Aorta (tissue), 5 donors: Measurements from ENCODE around the gene AP1G2. TPM values are rescaled to one million over a fixed set of nuclear protein-coding genes. Genes with fewer than 3 reads are reported as not detected.

Experiments used
- ATAC-seq: fragments of 200-7000 bp; cut with Tn5 transposase; one replicate; pipeline ENCODE4 v1.9.1; 2022; ENCODE audit warnings: moderate library complexity; ENCODE audit not compliant: low FRiP score
- DNase-seq, 2 donors: peaks; one replicate each; pipeline ENCODE4 v3.0.0-alpha.2; 2020
- H3K27ac ChIP-seq, 2 donors: one replicate each; pipeline ENCODE4 v1.5.1; 2013; ENCODE audit warnings: low read length in 2 of 2, mild to moderate bottlenecking in 2 of 2, moderate library complexity in 2 of 2, control low read depth in 1 of 2, inconsistent platforms in 1 of 2, low read depth in 1 of 2
- H3K27me3 ChIP-seq, 2 donors: one replicate each; pipeline ENCODE4 v1.6.1; 2013; ENCODE audit warnings: control low read depth in 1 of 2, low read length in 1 of 2, mild to moderate bottlenecking in 1 of 2, moderate library complexity in 1 of 2; ENCODE audit not compliant: insufficient read depth in 2 of 2, control insufficient read depth in 1 of 2
- H3K36me3 ChIP-seq, 2 donors: one replicate each; pipeline ENCODE4 v1.6.1; 2013; ENCODE audit warnings: control low read depth in 1 of 2, low read length in 1 of 2, mild to moderate bottlenecking in 1 of 2; ENCODE audit not compliant: insufficient read depth in 2 of 2, control insufficient read depth in 1 of 2
- H3K4me1 ChIP-seq, 2 donors: one replicate each; pipeline ENCODE4 v1.6.1; 2013; ENCODE audit warnings: low read length in 2 of 2, control low read depth in 1 of 2, mild to moderate bottlenecking in 1 of 2, moderate library complexity in 1 of 2; ENCODE audit not compliant: insufficient read depth in 2 of 2, control insufficient read depth in 1 of 2
- H3K4me3 ChIP-seq, 2 donors: one replicate each; pipeline ENCODE4 v1.5.1; 2013; ENCODE audit warnings: low read length in 2 of 2, control low read depth in 1 of 2, mild to moderate bottlenecking in 1 of 2
- H3K9me3 ChIP-seq: one replicate; pipeline ENCODE4 v1.6.1; 2013; ENCODE audit warnings: mild to moderate bottlenecking, low read length; ENCODE audit not compliant: control insufficient read depth
- WGBS, 2 donors: extraction: QIAGEN DNeasy Blood & Tissue Kit; methylation state at CpG; one replicate each; pipeline ENCODE4 v1.1.7; 2013; 5-methylcytosine and 5-hydroxymethylcytosine counted together
- intact Hi-C, 2 donors: fragments of 100-400 bp; cut with DNase I; formaldehyde crosslinking; loops; one replicate each; pipeline versions ENCODE4 v1.14.2 to v1.15.0; 2022
- polyA plus RNA-seq, 2 donors: library from polyadenylated mRNA; stranded (reverse); fragments of 200-250 nt; gene quantifications; one replicate each; pipeline ENCODE4 v1.2.3, GENCODE V29; 2013
- total RNA-seq, 2 donors: library from RNA; stranded (reverse); fragmentation: NEBNext Ultra II Directional; extraction: Animal tissue kit (Norgen Biotek cat#: 25700); gene quantifications; one replicate each; pipeline ENCODE4 v1.2.1, GENCODE V29; 2021
- donor health status: healthy with polysubstance abuse.
- donor health status: Bipolar disorder and iron deficiency.
- donor health status: DM: no; HTN: no; CAD: no.
- donor health status: DM: no; HTN: no; CAD: no.
- donor health status: DM: yes; HTN: yes; CAD: no.

Gene AP1G2
- total and polyA plus RNA-seq, 4 donors, result 17.5 to 78.6 (median 56.3) TPM

DNA sequence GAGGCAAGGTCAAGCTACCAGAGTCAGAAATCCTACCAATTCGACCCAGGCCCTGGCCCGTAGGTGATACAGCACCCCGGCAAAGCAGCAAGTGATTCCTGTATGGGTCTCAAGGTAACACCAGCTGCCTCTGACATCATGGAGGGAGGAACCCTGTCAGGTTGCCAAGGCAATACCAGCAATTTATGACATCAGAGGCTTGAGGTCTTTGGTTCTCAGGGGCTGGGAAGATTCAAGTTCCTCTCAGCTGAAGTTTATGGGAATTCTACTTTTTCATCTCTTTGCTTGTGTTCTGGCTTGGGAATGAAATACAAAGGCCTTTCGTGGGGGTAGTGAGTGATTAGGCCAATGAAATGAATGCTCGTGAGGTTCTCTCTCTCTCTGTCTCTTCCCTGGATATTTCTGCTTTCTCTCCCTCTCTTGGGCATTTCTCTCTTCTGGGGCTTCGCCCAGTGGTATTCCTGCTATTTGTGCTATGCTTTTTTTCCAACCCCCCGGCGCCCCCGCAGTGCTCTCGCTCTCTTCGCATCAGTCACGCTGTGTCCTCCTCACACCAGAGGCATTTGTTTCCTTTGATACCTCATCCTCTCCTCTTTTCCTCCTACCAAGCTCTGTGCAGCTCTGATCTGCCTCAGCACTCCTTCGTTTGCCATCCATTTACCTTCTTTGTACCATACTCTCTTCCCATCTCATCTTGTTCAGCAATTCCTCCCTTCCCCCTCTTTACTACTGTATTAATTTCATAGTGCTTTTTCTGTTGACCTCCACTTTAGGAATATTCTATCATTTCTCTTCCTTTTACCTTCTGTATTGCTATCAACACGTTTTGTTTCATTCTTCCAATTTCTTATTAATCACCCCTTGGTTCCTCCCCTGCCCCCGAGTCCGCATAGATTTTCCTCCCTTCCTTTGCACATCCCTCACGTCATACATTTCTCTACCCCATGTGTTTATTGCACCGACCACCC lies 19.0 kb downstream of the AP1G2 start:
- WGBS, 2 donors, result 59% methylated on average over 18 of the region's 18 CpGs
- no peak for DNase-seq
- no peak for ATAC-seq
- H3K36me3 ChIP-seq, result no peaks in the 10 kb centered on the region
- no peaks in the 10 kb centered on the region for H3K27me3 ChIP-seq
- no peaks in the 10 kb centered on the region for H3K4me1 ChIP-seq
- no peak overlapping the region for H3K4me3 ChIP-seq
- H3K9me3 ChIP-seq, result no peaks in the 10 kb centered on the region
- no peak overlapping the region for H3K27ac ChIP-seq
- intact Hi-C loops, result loop anchor here in 1 of 2 donors (5.0 kb wide), 1 partner anchor 66 kb away; no protein-coding TSS in a partner anchor

DNA sequence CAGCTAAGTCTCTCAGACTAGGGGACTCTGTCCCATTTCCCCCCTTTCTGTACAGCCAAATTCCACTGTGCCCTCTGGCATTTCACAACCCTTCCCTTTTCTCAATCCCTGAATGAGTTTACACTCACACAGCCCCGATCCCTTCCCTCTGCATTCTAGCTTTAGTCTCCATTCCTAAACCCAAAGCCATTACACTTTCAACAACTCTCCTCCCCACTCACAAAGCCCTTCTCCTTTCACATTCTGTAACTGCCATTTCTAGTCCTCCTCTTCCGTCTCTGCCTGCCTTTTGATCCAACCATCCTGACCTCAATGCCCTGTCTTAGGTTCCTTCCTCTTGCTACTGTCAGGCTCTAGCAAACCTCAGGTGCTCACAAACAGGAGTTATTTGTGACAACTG lies 19.7 kb downstream of the AP1G2 start:
- WGBS, 2 donors, result 73 to 74% methylated on average over 2 of the region's 2 CpGs
- Histone ChIP-seq H3K27me3 (no peaks in the 10 kb centered on the region), H3K36me3 (no peaks in the 10 kb centered on the region), H3K9me3 (no peaks in the 10 kb centered on the region), H3K4me3 (no peak overlapping the region), H3K4me1 (no peaks in the 10 kb centered on the region), H3K27ac (no peak overlapping the region)
- intact Hi-C loops, result loop anchor here in 1 of 2 donors (5.0 kb wide), 1 partner anchor 66 kb away; no protein-coding TSS in a partner anchor
- no peak for ATAC-seq
- DNase-seq, result no peak

DNA sequence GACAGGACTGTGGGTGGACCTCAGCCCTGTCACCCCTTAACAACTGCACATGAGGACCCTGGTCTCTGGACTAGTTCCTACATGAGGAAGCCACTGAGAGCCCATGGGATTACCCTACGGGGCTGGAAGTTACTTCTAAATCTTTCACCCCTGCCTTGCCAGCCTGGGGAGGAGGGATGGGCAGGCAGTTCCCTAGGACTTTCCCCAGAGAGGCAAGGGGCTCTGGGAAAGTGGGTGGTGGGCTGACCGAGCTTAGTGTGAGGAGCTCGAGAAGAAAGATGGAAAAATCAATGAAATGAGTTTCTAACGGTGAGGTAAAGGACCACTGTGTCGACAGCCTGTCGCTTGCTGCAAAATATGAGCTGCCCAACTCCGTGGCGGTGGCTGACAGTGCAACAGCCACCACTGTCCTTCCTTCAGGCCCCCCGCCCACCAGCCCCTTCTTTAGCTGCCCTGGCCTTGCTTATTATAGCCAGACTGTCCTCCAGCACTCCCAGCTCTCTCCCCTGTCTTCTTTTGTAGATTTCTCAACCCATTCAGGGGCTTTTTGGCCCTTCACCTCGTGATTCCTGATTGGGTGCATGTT lies 21.0 kb downstream of the AP1G2 start:
- H3K4me1 ChIP-seq, result no peaks in the 10 kb centered on the region
- ATAC-seq, result no peak
- H3K9me3 ChIP-seq, result no peaks in the 10 kb centered on the region
- intact Hi-C loops, result loop anchor here in 1 of 2 donors (5.0 kb wide), 1 partner anchor 64 kb away; no protein-coding TSS in a partner anchor
- H3K27ac ChIP-seq, result no peak overlapping the region
- H3K36me3 ChIP-seq, result no peaks in the 10 kb centered on the region
- no peaks in the 10 kb centered on the region for H3K27me3 ChIP-seq
- no peak for DNase-seq
- 64 to 66% methylated on average over 10 of the region's 10 CpGs for WGBS, 2 donors
- no peak overlapping the region for H3K4me3 ChIP-seq

DNA sequence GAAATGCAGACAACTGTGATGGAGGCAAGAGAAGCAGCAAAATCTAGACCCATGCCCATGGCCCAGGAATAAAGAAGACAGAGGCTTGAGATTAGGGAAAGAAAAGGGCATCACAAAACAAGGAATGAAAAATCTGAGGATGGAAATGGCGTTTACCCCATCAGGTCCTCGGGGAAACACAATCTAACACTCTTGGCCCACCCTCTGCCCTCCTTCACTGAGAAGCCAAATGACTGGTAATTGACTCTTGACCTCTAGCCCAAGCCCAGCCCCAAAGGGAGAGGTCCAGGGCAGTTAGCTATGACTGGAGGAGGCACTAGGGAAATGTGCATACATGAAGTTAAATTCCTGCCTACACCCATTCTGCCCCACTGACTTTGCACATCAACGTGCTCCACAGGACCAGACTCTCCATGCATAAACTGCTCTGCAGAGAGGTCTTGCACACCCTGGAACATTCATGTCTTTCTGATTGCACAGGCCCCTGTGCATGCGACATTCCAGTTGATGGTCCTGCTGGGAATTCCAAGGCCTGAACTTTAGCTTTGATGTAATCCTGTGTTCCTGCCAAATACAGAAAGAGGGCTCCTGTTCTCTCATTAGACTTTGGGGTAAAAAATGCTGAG lies 21.7 kb downstream of the AP1G2 start:
- Histone ChIP-seq H3K9me3 (no peaks in the 10 kb centered on the region), H3K4me1 (no peaks in the 10 kb centered on the region), H3K36me3 (no peaks in the 10 kb centered on the region), H3K27me3 (no peaks in the 10 kb centered on the region), H3K27ac (no peak overlapping the region), H3K4me3 (no peak overlapping the region)
- ATAC-seq, result no peak
- intact Hi-C loops, result loop anchor here in 1 of 2 donors (5.0 kb wide), 1 partner anchor 64 kb away; no protein-coding TSS in a partner anchor
- DNase-seq, result no peak
- WGBS, 2 donors, result 70 to 72% methylated on average over 4 of the region's 4 CpGs

DNA sequence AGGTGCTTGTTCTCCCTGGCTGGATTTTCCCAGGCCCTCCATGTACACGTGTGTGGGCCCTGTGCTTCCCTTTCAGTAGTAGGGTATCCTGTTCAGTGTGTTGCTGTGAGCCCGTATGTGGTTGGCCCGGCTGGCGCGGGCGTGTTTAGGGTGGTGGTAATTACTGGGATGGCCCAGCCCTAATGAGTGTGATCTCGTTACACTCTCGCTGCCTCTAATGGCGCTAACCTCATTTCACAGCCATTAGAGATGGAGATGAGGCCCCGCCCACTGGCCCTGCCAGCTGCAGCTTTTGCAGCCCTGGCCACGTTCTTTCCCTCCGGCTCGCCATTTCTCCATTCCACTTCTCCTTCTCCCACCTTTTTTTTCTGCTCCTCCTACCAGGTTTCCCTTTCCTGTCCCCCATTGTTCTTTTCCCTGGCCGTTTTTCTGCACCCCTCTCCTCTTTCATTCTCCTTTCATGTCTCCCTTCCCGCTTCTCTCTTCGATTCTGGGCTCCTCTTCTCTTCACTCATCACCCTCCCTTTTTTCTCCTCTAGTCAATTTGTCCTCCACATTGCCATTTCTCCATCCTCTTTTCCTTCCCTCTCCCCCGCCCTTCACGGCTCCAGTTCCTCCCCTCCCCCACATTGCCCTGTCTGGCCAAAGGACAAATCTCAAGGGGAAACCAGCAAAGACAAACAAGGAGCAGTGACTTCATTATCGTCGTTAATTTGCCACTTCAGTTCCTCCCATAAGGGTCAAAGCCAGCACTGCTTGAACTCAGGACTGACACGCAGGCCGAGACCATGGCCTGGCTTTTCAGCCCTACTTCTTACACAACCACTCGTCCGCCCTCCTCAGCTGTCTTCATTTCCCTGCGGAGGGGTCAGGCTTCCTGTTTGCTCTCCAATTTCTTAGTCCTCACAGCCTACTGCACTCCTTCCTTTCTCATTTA lies 22.8 kb downstream of the AP1G2 start:
- DNase-seq, result peak in 1 of 2 donors; percentile 70
- Histone ChIP-seq H3K9me3 (no peaks in the 10 kb centered on the region), H3K27me3 (no peaks in the 10 kb centered on the region), H3K36me3 (no peaks in the 10 kb centered on the region), H3K4me1 (no peaks in the 10 kb centered on the region), H3K4me3 (no peak overlapping the region), H3K27ac (no peak overlapping the region)
- intact Hi-C loops, result loop anchor here in 1 of 2 donors (5.0 kb wide), 1 partner anchor 62 kb away; no protein-coding TSS in a partner anchor
- peak; percentile 78 for ATAC-seq
- WGBS, 2 donors, result 45% methylated on average over 25 of the region's 25 CpGs

DNA sequence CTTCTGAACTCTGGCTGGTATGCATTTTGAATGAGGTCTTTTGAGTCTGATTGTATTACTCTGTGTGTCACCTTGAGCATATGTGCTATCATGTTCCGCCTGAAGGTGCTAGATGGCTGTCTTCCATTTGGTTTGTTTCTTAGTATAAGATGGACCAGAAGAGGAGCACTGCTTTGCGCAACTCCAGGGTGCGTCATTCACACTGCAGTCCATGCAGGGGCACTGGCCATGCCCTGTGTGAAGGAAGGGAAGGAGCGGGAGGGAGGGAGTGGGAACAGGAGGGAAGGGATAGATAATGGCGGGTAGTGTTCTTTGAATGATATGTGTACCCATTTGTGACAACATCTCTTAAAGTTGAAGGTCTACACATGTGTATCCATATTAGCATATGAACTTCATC lies 24.2 kb downstream of the AP1G2 start:
- ATAC-seq (no peak), DNase-seq (no peak)
- H3K27me3 ChIP-seq, result no peaks in the 10 kb centered on the region
- intact Hi-C loops, result no loop called here
- H3K27ac ChIP-seq, result no peak overlapping the region
- no peaks in the 10 kb centered on the region for H3K4me1 ChIP-seq
- 96 to 97% methylated on average over 5 of the region's 5 CpGs for whole genome bisulfite sequencing, 2 donors
- no peaks in the 10 kb centered on the region for H3K36me3 ChIP-seq
- no peaks in the 10 kb centered on the region for H3K9me3 ChIP-seq
- H3K4me3 ChIP-seq, result no peak overlapping the region

DNA sequence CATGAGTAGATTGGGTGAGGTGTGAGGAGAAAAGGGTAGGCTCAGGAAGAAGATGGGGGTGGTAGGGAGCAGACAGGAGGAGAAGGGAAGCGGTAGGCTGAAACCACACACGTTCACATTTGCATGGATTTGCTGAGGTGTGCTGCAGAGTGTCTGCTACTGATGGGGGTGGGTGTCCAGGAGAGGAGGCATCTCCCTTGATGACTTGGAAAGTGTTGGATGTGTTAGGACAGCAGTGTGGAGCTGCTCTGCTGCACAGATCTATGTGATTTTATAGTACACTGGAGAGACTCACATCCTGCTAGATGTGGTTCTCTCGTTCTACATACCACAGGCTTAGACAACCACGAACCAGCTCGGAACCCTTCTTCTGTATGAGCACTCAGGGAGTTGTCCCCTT lies 25.3 kb downstream of the AP1G2 start:
- H3K36me3 ChIP-seq, result no peaks in the 10 kb centered on the region
- H3K9me3 ChIP-seq, result no peaks in the 10 kb centered on the region
- H3K4me1 ChIP-seq, result no peaks in the 10 kb centered on the region
- intact Hi-C loops, result no loop called here
- H3K4me3 ChIP-seq, result no peak overlapping the region
- DNase-seq, result no peak
- H3K27ac ChIP-seq, result no peak overlapping the region
- ATAC-seq, result no peak
- no peaks in the 10 kb centered on the region for H3K27me3 ChIP-seq
- WGBS, 2 donors, result 76 to 82% methylated on average over 5 of the region's 5 CpGs

DNA sequence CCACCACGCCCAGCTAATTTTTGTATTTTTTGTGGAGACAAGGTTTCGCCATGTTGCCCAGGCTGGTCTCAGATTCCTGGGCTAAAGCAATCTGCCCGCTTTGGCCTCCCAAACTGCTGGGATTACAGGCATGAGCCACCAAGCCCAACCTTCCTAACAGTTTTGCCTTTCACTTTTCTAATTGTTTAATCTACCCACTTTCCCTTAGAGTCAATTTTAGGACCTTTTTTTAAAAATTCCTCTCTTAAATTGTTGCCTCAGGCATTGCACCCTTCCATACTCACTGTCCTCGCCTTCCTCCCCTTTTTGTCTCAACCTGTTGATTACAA lies 27.5 kb downstream of the AP1G2 start:
- Histone ChIP-seq H3K27ac (no peak overlapping the region), H3K4me1 (no peaks in the 10 kb centered on the region), H3K4me3 (no peak overlapping the region), H3K27me3 (no peaks in the 10 kb centered on the region), H3K36me3 (no peaks in the 10 kb centered on the region), H3K9me3 (no peaks in the 10 kb centered on the region)
- intact Hi-C loops, result no loop called here
- ATAC-seq (no peak), DNase-seq (no peak)
- WGBS, 2 donors, result 87% methylated on average over 4 of the region's 4 CpGs
